HepG2 (cell line): ENCODE results near the gene MYO5B. TPM values are rescaled to one million over a fixed set of nuclear protein-coding genes. Genes with fewer than 3 reads are reported as not detected.

Experiments used
- CTCF ChIP-seq: sonication (generic); formaldehyde crosslinking; IDR thresholded peaks from 2 replicates; pipeline ENCODE4 v1.5.0; 2020; ENCODE audit warnings: mild to moderate bottlenecking, missing genetic modification reagents, moderate library complexity
- GLMP ChIP-seq: sonication (generic); formaldehyde crosslinking; IDR thresholded peaks from 2 replicates; pipeline ENCODE4 v1.9.0; 2021; ENCODE audit warnings: missing genetic modification reagents, mild to moderate bottlenecking, borderline replicate concordance
- ZBTB40 ChIP-seq, 2 experiments: fragments of 450-650 bp in 1 of 2; sonication (generic) in 1 of 2; formaldehyde crosslinking in 1 of 2; IDR thresholded peaks; 2 replicates each; pipeline versions ENCODE4 v1.6.1 to v1.8.0; 2016 to 2022; ENCODE audit warnings: antibody characterized with exemption in 1 of 2, mild to moderate bottlenecking in 1 of 2, missing genetic modification reagents in 1 of 2
- ZFP36 ChIP-seq: fragments of 150-350 bp; IDR thresholded peaks from 2 replicates; pipeline ENCODE4 v1.6.1; 2018; ENCODE audit warnings: borderline replicate concordance, low read length, low read depth; ENCODE audit not compliant: partially characterized antibody
- ZNF292 ChIP-seq: sonication (generic); formaldehyde crosslinking; IDR thresholded peaks from 2 replicates; pipeline ENCODE4 v1.8.1; 2022; ENCODE audit warnings: mild to moderate bottlenecking, low read depth, missing genetic modification reagents, borderline replicate concordance
- ZXDC ChIP-seq: sonication (generic); formaldehyde crosslinking; IDR thresholded peaks from 2 replicates; pipeline ENCODE4 v1.5.0; 2020; ENCODE audit warnings: mild to moderate bottlenecking, missing genetic modification reagents
- polyA plus RNA-seq, 8 experiments: library from polyadenylated mRNA; depleted of rRNA in 3 of 8; stranded (reverse) in 7 of 8; unstranded in 1 of 8; fragments of >200 nt; fragmentation: Illumina TruSeq in 4 of 8; extraction: Trizol in 4 of 8; gene quantifications; 2 replicates each; pipeline versions ENCODE4 v1.2.1 to v1.2.3, GENCODE V29; 2011 to 2016; ENCODE audit warnings: low read depth in 4 of 8, missing spikeins in 1 of 8, mixed read lengths in 1 of 8; ENCODE audit not compliant: insufficient read depth in 1 of 8
- total RNA-seq, 5 experiments: library from RNA; depleted of rRNA; stranded (reverse); fragments of >200 nt; fragmentation: Illumina TruSeq; extraction: Trizol; gene quantifications; 2 replicates each; pipeline ENCODE4 v1.2.3, GENCODE V29; 2016; ENCODE audit warnings: low read depth in 1 of 5

The MYO5B gene
- total and polyA plus RNA-seq, 2 of the 13 experiments (the other 11 are each of a cell fraction or from before 2014, with no cell fraction given) = 13.1 to 24.0 TPM

GRCh38 chr18:50218432-50219197 lies 23.7 kb upstream of the MYO5B start (continued):
- TF ChIP-seq ZXDC = no peak
- no peak for TF ChIP-seq ZNF292
- no peak for TF ChIP-seq GLMP (CRISPR knock-in tag)
- TF ChIP-seq CTCF = peak; percentile 70
- TF ChIP-seq ZBTB40 (IDR thresholded peaks at IDR 0.05) = no peak
- no peak for TF ChIP-seq ZBTB40 (CRISPR knock-in tag; IDR thresholded peaks at IDR 0.05)
- no peak for TF ChIP-seq ZFP36
